Activated T-cell treated with anti-CD3 and anti-CD28 coated beads for 48 hours (primary cell): Measurements from ENCODE around the gene MEGF10.

Experiments used
- DNase-seq: peaks from one replicate; pipeline ENCODE4 v3.0.0-alpha.2; 2020; ENCODE audit warnings: low read depth

MEGF10 gene

DNA sequence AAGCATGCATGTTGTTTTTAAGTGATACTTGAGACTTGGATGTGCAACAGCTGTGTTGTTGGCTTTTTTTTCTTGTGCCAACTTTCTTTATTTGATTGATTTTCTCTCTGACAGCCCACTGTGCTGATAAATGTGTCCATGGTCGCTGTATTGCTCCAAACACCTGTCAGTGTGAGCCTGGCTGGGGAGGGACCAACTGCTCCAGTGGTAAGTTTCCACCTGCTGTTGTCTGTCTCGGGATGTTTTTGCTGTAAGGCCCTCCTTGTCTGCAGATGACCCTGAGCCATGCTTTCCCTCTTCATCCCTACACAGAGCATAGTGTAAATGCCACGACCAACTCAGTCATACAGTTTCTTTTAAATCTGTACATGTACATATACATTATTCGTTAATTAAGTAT lies 79.2 kb downstream of the MEGF10 start:
- DNase-seq: no peak

DNA sequence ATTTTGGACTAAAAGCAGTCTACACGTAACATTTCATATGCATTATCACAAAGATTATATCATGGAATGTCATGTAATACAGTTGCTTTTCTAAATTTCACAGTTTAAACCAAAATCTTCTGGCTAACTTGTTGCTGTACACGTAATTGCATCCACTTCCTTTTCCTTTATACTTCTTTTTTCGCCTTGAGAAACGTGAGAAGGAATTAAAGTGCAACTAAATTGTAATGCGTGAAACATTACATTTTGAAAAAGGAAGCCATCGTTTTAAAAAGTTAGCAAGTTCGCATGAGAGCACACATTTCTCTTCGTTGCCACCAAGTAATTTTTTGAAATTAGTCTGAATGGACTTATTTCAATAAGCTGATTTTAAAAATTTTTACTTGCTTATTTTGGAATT lies 80.0 kb downstream of the MEGF10 start:
- no peak for DNase-seq

DNA sequence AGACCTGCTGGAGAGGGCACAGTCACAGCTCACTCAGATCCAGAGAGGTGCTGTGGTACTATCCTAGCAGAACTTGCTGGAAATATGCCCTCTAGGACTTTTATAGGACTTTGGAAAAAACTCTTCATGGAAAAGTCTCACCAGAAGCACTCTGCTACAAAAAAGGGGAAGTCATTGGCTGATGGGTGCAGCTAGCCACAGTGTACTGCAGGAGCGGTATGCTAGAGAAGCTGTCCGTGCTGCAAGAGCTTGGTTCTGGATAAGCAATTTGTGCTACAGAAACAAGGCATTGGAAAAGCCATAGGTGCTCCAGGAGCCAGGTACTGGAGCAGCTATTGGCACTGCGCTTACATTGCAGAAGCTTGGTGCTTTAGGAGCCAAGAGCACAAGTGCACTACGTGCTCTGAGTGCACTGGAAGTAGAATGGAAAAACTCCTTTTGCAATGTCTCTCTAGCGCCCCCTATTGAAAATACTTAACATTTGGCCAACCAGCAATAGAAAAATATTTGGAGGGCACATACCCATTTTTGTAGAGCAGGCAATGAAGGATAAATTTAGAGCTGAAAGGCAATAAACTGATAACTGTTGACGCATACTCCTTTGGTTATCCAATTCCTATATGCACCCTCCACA lies 83.4 kb downstream of the MEGF10 start:
- DNase-seq: no peak

DNA sequence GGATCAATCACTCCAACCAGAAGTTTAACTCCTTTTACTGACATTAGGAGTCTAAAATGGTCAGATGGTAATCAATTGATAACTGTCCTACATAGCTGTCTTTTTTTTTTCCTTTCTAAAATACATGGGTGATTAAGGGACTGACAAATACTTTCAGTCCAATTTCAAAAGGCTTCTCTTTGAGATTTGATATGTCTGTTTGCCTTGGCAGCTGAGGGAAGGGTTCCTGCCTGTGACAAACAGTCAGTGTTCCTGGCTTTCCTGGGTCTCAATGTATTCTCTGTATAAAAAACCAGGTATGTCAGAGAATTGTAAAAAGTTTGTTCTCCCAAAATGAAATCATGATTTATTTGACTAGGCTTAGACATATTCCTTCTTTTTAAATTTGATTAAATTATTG lies 84.5 kb downstream of the MEGF10 start:
- DNase-seq: no peak

GRCh38 chr5:127375544-127376091 lies 85.0 kb downstream of the MEGF10 start:
- no peak for DNase-seq

DNA sequence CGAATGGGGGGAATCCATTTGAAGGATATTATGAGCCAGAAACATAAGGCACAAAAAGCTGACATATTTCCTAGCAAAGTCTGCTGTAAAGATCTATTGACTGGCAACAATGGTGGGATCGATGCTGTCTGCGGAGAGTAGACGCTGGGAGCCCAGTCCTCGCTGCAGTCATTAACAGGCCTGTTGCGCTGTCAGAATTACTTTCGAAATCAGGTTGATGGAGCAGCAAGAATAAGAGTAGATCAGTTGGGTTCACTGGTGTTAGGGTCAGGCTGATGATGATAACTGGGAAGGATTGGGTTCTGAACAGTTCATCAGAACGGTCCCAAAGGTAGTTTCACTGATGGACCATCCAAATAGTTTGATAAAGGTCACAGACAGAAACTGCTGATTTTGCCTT lies 87.1 kb downstream of the MEGF10 start:
- DNase-seq: no peak

- DNase-seq: no peak
Observed at GRCh38 chr5:127385936-127386335, 95.3 kb downstream of the MEGF10 start.

DNA sequence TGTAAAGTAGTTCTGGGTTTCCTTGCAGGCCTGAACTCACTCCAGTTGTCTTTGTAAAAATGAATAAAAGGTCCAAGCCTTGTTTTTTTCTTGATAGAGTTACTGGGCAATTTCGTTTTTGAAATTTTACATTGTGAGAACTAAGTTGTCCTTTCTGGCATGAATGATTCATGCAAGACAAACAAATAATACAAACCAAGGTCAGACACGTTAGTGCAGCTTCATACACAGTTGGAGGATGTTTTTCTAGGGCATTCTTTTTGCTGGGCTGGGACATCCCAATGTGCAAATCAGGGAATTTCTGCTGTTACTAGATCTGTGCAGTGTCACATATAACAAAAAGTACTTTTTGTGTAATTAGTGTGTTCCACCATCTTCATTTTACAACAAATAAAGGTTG lies 96.0 kb downstream of the MEGF10 start:
- DNase-seq: no peak

GRCh38 chr5:127389601-127390000 lies 99.0 kb downstream of the MEGF10 start:
- DNase-seq: no peak

DNA sequence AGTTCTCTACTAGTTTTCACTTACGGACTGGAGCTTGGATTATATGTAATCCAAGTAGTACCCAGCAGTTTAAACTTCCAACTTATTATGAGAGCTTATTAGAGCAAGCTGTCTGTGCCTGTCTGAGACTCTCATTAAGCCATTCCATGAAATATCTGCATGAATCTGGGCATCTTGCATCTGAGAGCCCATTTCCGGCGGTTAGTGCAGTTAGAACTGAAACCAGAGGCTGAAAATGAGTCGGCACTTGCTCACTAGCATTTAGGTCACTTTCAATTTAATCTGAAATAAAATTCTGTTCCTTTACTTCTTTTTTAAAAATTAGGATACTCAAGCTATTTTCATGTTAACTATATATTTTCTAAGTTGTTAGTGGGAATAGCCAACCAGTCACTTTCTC lies 102.2 kb downstream of the MEGF10 start:
- no peak for DNase-seq

- no peak for DNase-seq
Observed at GRCh38 chr5:127396490-127397155, 106.0 kb downstream of the MEGF10 start.

DNA sequence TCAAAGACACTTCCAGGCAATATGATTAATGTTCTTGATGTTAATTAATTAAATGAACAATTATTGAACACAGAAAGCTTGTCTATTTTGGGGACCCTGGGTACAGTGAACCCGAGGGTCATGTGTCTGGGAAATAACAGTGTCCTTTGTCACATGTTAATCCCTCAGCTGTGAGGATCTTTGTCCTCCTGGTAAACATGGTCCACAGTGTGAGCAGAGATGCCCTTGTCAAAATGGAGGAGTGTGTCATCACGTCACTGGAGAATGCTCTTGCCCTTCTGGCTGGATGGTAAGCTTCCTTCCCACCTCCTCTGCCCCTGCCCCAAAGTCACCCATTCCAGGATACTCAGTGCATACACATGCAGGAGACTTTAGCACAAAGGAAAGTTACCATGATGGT lies 107.9 kb downstream of the MEGF10 start:
- DNase-seq: no peak

DNA sequence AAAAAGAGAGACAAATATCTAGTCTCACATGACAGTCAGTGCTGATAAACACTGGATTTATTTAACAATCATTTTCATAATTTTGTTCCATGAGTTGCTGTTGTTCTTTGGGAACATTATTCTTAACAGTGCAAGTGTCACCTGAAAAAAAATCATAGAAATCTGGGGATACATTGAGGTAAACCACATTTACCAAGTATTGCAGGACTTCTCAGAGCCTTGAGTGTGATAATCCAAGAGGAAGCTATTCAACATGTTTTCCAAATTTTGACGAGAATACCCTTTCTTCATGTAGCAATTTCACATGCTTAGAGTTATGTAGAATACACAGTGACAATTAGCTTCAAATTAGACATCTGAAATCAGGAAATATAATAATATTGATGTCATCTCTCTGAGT lies 108.5 kb downstream of the MEGF10 start:
- no peak for DNase-seq

GRCh38 chr5:127400539-127400938 lies 109.9 kb downstream of the MEGF10 start:
- no peak for DNase-seq

- no peak for DNase-seq
Observed at GRCh38 chr5:127400946-127401670, 110.5 kb downstream of the MEGF10 start.

GRCh38 chr5:127402361-127402760 lies 111.8 kb downstream of the MEGF10 start:
- no peak for DNase-seq

GRCh38 chr5:127404190-127404589 lies 113.6 kb downstream of the MEGF10 start:
- DNase-seq: no peak

GRCh38 chr5:127406326-127407121 lies 115.9 kb downstream of the MEGF10 start:
- DNase-seq: no peak

DNA sequence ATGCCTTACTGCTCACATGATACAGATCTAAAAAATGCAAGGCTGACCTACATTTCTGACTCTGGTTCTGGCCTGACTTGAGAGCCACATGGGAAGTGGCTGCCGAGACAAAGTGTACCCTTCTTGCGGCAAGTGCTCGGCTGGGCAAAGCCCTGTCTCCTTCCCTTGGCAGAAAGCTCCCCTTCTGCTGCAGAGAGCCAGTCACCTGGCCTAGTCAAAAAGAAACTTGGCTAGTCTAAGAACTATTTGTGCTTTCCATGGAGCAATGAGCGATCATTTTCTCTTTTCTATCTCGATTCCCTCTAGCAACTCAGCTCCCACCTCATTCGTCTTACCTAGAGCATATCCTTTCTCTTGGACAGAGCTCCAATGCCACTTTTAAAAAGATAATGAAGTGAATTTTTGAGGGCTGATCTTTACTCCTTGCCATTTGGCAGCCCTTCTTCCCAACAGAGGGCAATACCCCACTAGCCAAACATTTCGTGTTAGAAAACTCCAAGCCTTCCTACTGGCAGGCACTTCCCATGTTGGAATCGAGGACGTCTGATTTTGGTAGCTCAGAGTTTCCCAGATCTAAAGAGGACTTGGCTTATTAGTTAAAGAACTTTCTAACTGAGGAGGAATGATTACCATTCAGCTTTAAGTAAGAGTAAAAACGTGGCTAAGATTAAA lies 118.8 kb downstream of the MEGF10 start:
- no peak for DNase-seq

DNA sequence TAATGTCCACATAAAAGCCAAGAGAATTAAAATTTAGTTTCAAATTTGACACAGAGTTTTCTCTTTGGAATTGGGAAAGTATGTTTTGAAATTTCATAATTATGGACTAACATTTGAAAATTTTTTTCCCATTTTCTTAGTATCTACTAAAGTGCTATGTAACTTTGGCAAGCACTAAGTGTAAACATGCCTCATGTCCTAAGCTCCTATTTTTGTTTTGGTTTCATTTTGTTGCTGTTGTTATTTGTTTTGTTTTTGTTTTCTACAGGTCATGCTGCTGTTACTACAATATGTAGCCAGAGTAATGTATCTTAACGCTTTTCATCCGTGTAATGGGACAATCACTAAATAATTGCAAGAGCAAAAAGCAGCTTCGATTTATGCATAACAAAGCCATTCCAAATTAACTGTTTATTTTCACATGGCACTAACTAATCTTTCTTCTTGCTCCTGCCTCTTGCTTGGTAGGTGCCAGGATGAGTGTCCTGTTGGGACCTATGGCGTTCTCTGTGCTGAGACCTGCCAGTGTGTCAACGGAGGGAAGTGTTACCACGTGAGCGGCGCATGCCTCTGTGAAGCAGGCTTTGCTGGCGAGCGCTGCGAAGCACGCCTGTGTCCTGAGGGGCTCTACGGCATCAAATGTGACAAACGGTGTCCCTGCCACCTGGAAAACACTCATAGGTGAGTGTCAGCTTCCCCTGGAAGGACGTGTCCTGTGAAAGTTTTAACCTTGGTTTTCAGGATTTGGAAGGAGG lies 119.5 kb downstream of the MEGF10 start:
- DNase-seq: no peak

- no peak for DNase-seq
Observed at GRCh38 chr5:127410959-127411358, 120.4 kb downstream of the MEGF10 start.
